Skeletal muscle satellite cell (primary cell): Measurements from ENCODE around the gene TMEM163.
"Not testable (repeated sequence)": the region's sequence is repeated elsewhere in the genome, so short reads cannot be mapped to it uniquely, and the experiment has no call there.

ENCODE experiments used
- H3K27me3 ChIP-seq: 2 replicates; pipeline ENCODE4 v1.7.0; 2013; ENCODE audit warnings: low read length; ENCODE audit not compliant: control insufficient read depth, insufficient read depth
- H3K36me3 ChIP-seq: 2 replicates; pipeline ENCODE4 v1.7.0; 2013; ENCODE audit warnings: mild to moderate bottlenecking, control low read depth, low read length; ENCODE audit not compliant: insufficient read depth
- H3K4me1 ChIP-seq: 2 replicates; pipeline ENCODE4 v1.7.0; 2013; ENCODE audit warnings: low read length; ENCODE audit not compliant: control insufficient read depth, insufficient read depth
- H3K4me2 ChIP-seq: 2 replicates; pipeline ENCODE4 v1.7.0; 2013; ENCODE audit warnings: mild to moderate bottlenecking, low read length
- H3K4me3 ChIP-seq: 2 replicates; pipeline ENCODE4 v1.7.0; 2013; ENCODE audit warnings: low read length
- H3K9ac ChIP-seq: 2 replicates; pipeline ENCODE4 v1.7.0; 2013; ENCODE audit warnings: mild to moderate bottlenecking, low read depth, low read length, moderate library complexity
- H3K9me3 ChIP-seq: replicated peaks from 2 replicates; pipeline ENCODE4 v1.7.0; 2013; ENCODE audit warnings: mild to moderate bottlenecking, control low read depth, low read length

The TMEM163 gene

GRCh38 chr2:134739879-134740301 lies 21.1 kb upstream of the TMEM163 start:
- Histone ChIP-seq H3K27me3 (peaks cover 4% of the 10 kb centered on the region), H3K4me2 (no peak overlapping the region), H3K9ac (no peak overlapping the region), H3K9me3 (no peaks in the 10 kb centered on the region), H3K4me3 (no peak overlapping the region), H3K4me1 (peaks cover 8% of the 10 kb centered on the region), H3K36me3 (no peaks in the 10 kb centered on the region)

- Histone ChIP-seq H3K4me1 (peaks cover 8% of the 10 kb centered on the region), H3K36me3 (no peaks in the 10 kb centered on the region), H3K9ac (no peak overlapping the region), H3K9me3 (no peaks in the 10 kb centered on the region), H3K4me2 (no peak overlapping the region), H3K4me3 (no peak overlapping the region), H3K27me3 (peaks cover 4% of the 10 kb centered on the region)
These were observed 20.6 kb upstream of the TMEM163 start for GRCh38 chr2:134739236-134739878.

GRCh38 chr2:134738141-134738870 lies 19.5 kb upstream of the TMEM163 start:
- Histone ChIP-seq H3K27me3 (peaks cover 4% of the 10 kb centered on the region), H3K4me1 (peaks cover 8% of the 10 kb centered on the region)

GRCh38 chr2:134737671-134738070 lies 18.9 kb upstream of the TMEM163 start:
- no peak overlapping the region for H3K4me2 ChIP-seq
- H3K9ac ChIP-seq = no peak overlapping the region
- H3K4me1 ChIP-seq = peaks cover 8% of the 10 kb centered on the region
- H3K27me3 ChIP-seq = peaks cover 4% of the 10 kb centered on the region
- H3K4me3 ChIP-seq = no peak overlapping the region
- no peaks in the 10 kb centered on the region for H3K9me3 ChIP-seq
- H3K36me3 ChIP-seq = no peaks in the 10 kb centered on the region

More at GRCh38 chr2:134738141-134738870, 19.5 kb upstream of the TMEM163 start:
- H3K4me2 ChIP-seq = no peak overlapping the region
- H3K36me3 ChIP-seq = no peaks in the 10 kb centered on the region
- H3K4me3 ChIP-seq = no peak overlapping the region
- no peak overlapping the region for H3K9ac ChIP-seq
- H3K9me3 ChIP-seq = no peaks in the 10 kb centered on the region

GRCh38 chr2:134736167-134736880 lies 17.5 kb upstream of the TMEM163 start:
- Histone ChIP-seq H3K9me3 (no peaks in the 10 kb centered on the region), H3K27me3 (peaks cover 4% of the 10 kb centered on the region), H3K4me3 (no peak overlapping the region), H3K4me2 (no peak overlapping the region), H3K36me3 (no peaks in the 10 kb centered on the region), H3K9ac (no peak overlapping the region), H3K4me1 (peaks cover 8% of the 10 kb centered on the region)

- Histone ChIP-seq H3K36me3 (no peaks in the 10 kb centered on the region), H3K9ac (no peak overlapping the region), H3K4me2 (no peak overlapping the region), H3K4me3 (no peak overlapping the region), H3K4me1 (no peaks in the 10 kb centered on the region), H3K27me3 (peaks cover 5% of the 10 kb centered on the region), H3K9me3 (no peaks in the 10 kb centered on the region)
These were observed 9.4 kb upstream of the TMEM163 start for GRCh38 chr2:134728163-134728562.

- peaks cover 11% of the 10 kb centered on the region for H3K27me3 ChIP-seq
- no peak overlapping the region for H3K9ac ChIP-seq
- peak overlapping the region; percentile 18 for H3K4me2 ChIP-seq
These were observed 8.6 kb upstream of the TMEM163 start for GRCh38 chr2:134727385-134727784.

GRCh38 chr2:134726645-134727044 lies 7.8 kb upstream of the TMEM163 start:
- Histone ChIP-seq H3K4me2 (no peak overlapping the region), H3K4me1 (no peaks in the 10 kb centered on the region), H3K4me3 (no peak overlapping the region), H3K36me3 (no peaks in the 10 kb centered on the region), H3K9ac (no peak overlapping the region), H3K27me3 (peaks cover 18% of the 10 kb centered on the region), H3K9me3 (no peaks in the 10 kb centered on the region)

More at GRCh38 chr2:134727385-134727784, 8.6 kb upstream of the TMEM163 start:
- Histone ChIP-seq H3K4me1 (no peaks in the 10 kb centered on the region), H3K4me3 (no peak overlapping the region), H3K9me3 (no peaks in the 10 kb centered on the region), H3K36me3 (no peaks in the 10 kb centered on the region)

GRCh38 chr2:134725876-134726275 lies 7.1 kb upstream of the TMEM163 start:
- Histone ChIP-seq H3K36me3 (no peaks in the 10 kb centered on the region), H3K4me3 (no peak overlapping the region), H3K9ac (no peak overlapping the region), H3K27me3 (peaks cover 24% of the 10 kb centered on the region), H3K4me1 (no peaks in the 10 kb centered on the region), H3K9me3 (no peaks in the 10 kb centered on the region), H3K4me2 (no peak overlapping the region)

- H3K36me3 ChIP-seq = no peaks in the 10 kb centered on the region
- no peak overlapping the region for H3K4me2 ChIP-seq
- H3K9ac ChIP-seq = no peak overlapping the region
- peaks cover 38% of the 10 kb centered on the region for H3K27me3 ChIP-seq
- H3K4me3 ChIP-seq = no peak overlapping the region
- no peaks in the 10 kb centered on the region for H3K4me1 ChIP-seq
- H3K9me3 ChIP-seq = no peaks in the 10 kb centered on the region
These were observed 5.5 kb upstream of the TMEM163 start for GRCh38 chr2:134724341-134724740.

GRCh38 chr2:134723742-134724141 lies 4.9 kb upstream of the TMEM163 start:
- not testable (repeated sequence) for H3K36me3 ChIP-seq, H3K9me3 ChIP-seq, H3K4me2 ChIP-seq, H3K4me3 ChIP-seq, H3K9ac ChIP-seq, H3K4me1 ChIP-seq
- H3K27me3 ChIP-seq = peaks cover 42% of the 10 kb centered on the region
